Mesenchymal stem cell (in vitro differentiated cells and primary cell): ENCODE data around the gene SLC66A2.
"Not testable (repeated sequence)": the region's sequence is repeated elsewhere in the genome, so short reads cannot be mapped to it uniquely, and the experiment has no call there.

Experiments
- DNase-seq: peaks from one replicate; pipeline ENCODE4 v3.0.0-alpha.2; 2013
- H2AFZ ChIP-seq: one replicate; pipeline ENCODE4 v1.6.1; 2013; ENCODE audit warnings: low read depth, mild to moderate bottlenecking, control low read depth, inconsistent platforms, low read length, moderate library complexity
- H2AK5ac ChIP-seq: 2 replicates; pipeline ENCODE4 v1.6.1; 2013; ENCODE audit warnings: low read length, moderate library complexity, mild to moderate bottlenecking, inconsistent platforms; ENCODE audit not compliant: severe bottlenecking
- H2BK120ac ChIP-seq: one replicate; pipeline ENCODE4 v1.6.1; 2013; ENCODE audit warnings: low read depth, mild to moderate bottlenecking, inconsistent platforms, low read length, moderate library complexity
- H2BK12ac ChIP-seq, 2 experiments: one replicate each; pipeline ENCODE4 v1.6.1; 2013; ENCODE audit warnings: inconsistent platforms in 2 of 2, low read length in 2 of 2, mild to moderate bottlenecking in 2 of 2, moderate library complexity in 2 of 2, control low read depth in 1 of 2
- H2BK15ac ChIP-seq: one replicate; pipeline ENCODE4 v1.6.1; 2013; ENCODE audit warnings: mild to moderate bottlenecking, low read depth, inconsistent platforms; ENCODE audit not compliant: poor library complexity, severe bottlenecking
- H2BK5ac ChIP-seq: 2 replicates; pipeline ENCODE4 v1.6.1; 2013; ENCODE audit warnings: low read depth, mild to moderate bottlenecking, low read length, control low read depth, inconsistent platforms; ENCODE audit not compliant: poor library complexity, severe bottlenecking
- H3K14ac ChIP-seq, 2 experiments: one replicate each; pipeline ENCODE4 v1.6.1; 2013; ENCODE audit warnings: inconsistent platforms in 2 of 2, low read length in 2 of 2, control low read depth in 1 of 2, mild to moderate bottlenecking in 1 of 2, moderate library complexity in 1 of 2
- H3K18ac ChIP-seq, 2 experiments: one replicate each; pipeline ENCODE4 v1.6.1; 2013; ENCODE audit warnings: inconsistent platforms in 2 of 2, low read length in 2 of 2, control low read depth in 1 of 2, low read depth in 1 of 2, mild to moderate bottlenecking in 1 of 2
- H3K23ac ChIP-seq, 2 experiments: one replicate each; pipeline ENCODE4 v1.6.1; 2013; ENCODE audit warnings: inconsistent platforms in 2 of 2, low read length in 2 of 2, mild to moderate bottlenecking in 2 of 2, moderate library complexity in 2 of 2, control low read depth in 1 of 2
- H3K27ac ChIP-seq: 2 replicates; pipeline ENCODE4 v1.5.1; 2013; ENCODE audit warnings: mild to moderate bottlenecking, moderate library complexity, low read length, control low read depth, inconsistent platforms; ENCODE audit not compliant: poor library complexity, severe bottlenecking
- H3K27me3 ChIP-seq, 2 experiments: 2 replicates each; pipeline versions ENCODE4 v1.6.1 to v1.7.0; 2013; ENCODE audit warnings: low read length in 2 of 2, mild to moderate bottlenecking in 2 of 2, moderate library complexity in 2 of 2, control low read depth in 1 of 2, inconsistent platforms in 1 of 2; ENCODE audit not compliant: control insufficient read depth in 1 of 2, insufficient read depth in 1 of 2
- H3K36me3 ChIP-seq, 2 experiments: 2 replicates each; pipeline versions ENCODE4 v1.6.1 to v1.7.0; 2013; ENCODE audit warnings: low read length in 2 of 2, control low read depth in 1 of 2, inconsistent platforms in 1 of 2, low read depth in 1 of 2, mild to moderate bottlenecking in 1 of 2; ENCODE audit not compliant: insufficient read depth in 2 of 2, control insufficient read depth in 1 of 2
- H3K4ac ChIP-seq, 2 experiments: one replicate each; pipeline ENCODE4 v1.6.1; 2013; ENCODE audit warnings: inconsistent platforms in 2 of 2, low read length in 2 of 2, mild to moderate bottlenecking in 2 of 2, moderate library complexity in 2 of 2, control low read depth in 1 of 2, low read depth in 1 of 2
- H3K4me1 ChIP-seq: 2 replicates; pipeline ENCODE4 v1.6.1; 2013; ENCODE audit warnings: low read depth, low read length, control low read depth; ENCODE audit not compliant: control insufficient read depth, insufficient read depth
- H3K4me2 ChIP-seq: 2 replicates; pipeline ENCODE4 v1.6.1; 2013; ENCODE audit warnings: low read length, mild to moderate bottlenecking, inconsistent platforms; ENCODE audit not compliant: poor library complexity, severe bottlenecking
- H3K4me3 ChIP-seq, 2 experiments: 2 replicates each; pipeline versions ENCODE4 v1.5.1 to v1.7.0; 2013; ENCODE audit warnings: low read length in 2 of 2, mild to moderate bottlenecking in 2 of 2, control low read depth in 1 of 2, low read depth in 1 of 2; ENCODE audit not compliant: insufficient read depth in 1 of 2
- H3K79me1 ChIP-seq: replicated peaks from 2 replicates; pipeline ENCODE4 v1.6.1; 2013; ENCODE audit warnings: mild to moderate bottlenecking, control low read depth, low read length, inconsistent platforms; ENCODE audit not compliant: poor library complexity, severe bottlenecking
- H3K9ac ChIP-seq: 2 replicates; pipeline ENCODE4 v1.7.0; 2013; ENCODE audit warnings: mild to moderate bottlenecking, low read length, moderate library complexity
- H3K9me3 ChIP-seq: 2 replicates; pipeline ENCODE4 v1.7.0; 2013; ENCODE audit warnings: mild to moderate bottlenecking, low read length; ENCODE audit not compliant: control insufficient read depth
- H4K8ac ChIP-seq: one replicate; pipeline ENCODE4 v1.6.1; 2013; ENCODE audit warnings: inconsistent platforms, mild to moderate bottlenecking, low read length, moderate library complexity
- H4K91ac ChIP-seq: one replicate; pipeline ENCODE4 v1.6.1; 2013; ENCODE audit warnings: mild to moderate bottlenecking, low read length, inconsistent platforms
- WGBS: methylation state at CpG from one replicate; pipeline ENCODE4 v1.1.7; 2013; ENCODE audit warnings: mixed read lengths; 5-methylcytosine and 5-hydroxymethylcytosine counted together

Gene SLC66A2

GRCh38 chr18:79878246-79878645, 73.2 kb downstream of the SLC66A2 start:
- not testable (repeated sequence) for H4K8ac ChIP-seq, H3K9me3 ChIP-seq, H3K18ac ChIP-seq, H3K4me1 ChIP-seq, H2BK15ac ChIP-seq, H2BK5ac ChIP-seq, H2BK120ac ChIP-seq, H2BK12ac ChIP-seq, H3K4me2 ChIP-seq, H3K4me3 ChIP-seq, H3K36me3 ChIP-seq, H2AK5ac ChIP-seq, H3K79me1 ChIP-seq, H3K4ac ChIP-seq, H2AFZ ChIP-seq, H4K91ac ChIP-seq, H3K14ac ChIP-seq, H3K9ac ChIP-seq, DNase-seq, H3K23ac ChIP-seq, H3K27ac ChIP-seq
- 88% methylated on average over 15 of the region's 25 CpGs for WGBS
- H3K27me3 ChIP-seq, result peaks cover 0 to 41% of the 10 kb centered on the region in 2 experiments

GRCh38 chr18:79877163-79878091, 74.0 kb downstream of the SLC66A2 start:
- H3K4ac ChIP-seq, result no peak overlapping the region
- no peak overlapping the region for H3K9ac ChIP-seq
- H3K27ac ChIP-seq, result no peak overlapping the region
- no peak overlapping the region for H4K91ac ChIP-seq
- H3K4me1 ChIP-seq, result peaks cover 1% of the 10 kb centered on the region
- H3K9me3 ChIP-seq, result peaks cover 7% of the 10 kb centered on the region
- no peak overlapping the region for H2BK120ac ChIP-seq
- H3K4me3 ChIP-seq, result no peak overlapping the region
- no peak overlapping the region for H2BK15ac ChIP-seq
- H3K23ac ChIP-seq, result no peak overlapping the region
- no peak overlapping the region for H4K8ac ChIP-seq
- H2AFZ ChIP-seq, result no peak overlapping the region
- H3K14ac ChIP-seq, result no peak overlapping the region
- WGBS, result 78% methylated on average over 36 of the region's 38 CpGs
- H3K36me3 ChIP-seq, result no peaks in the 10 kb centered on the region
- H2BK5ac ChIP-seq, result no peak overlapping the region
- no peak overlapping the region for H2AK5ac ChIP-seq
- H3K79me1 ChIP-seq, result no peaks in the 10 kb centered on the region
- H3K27me3 ChIP-seq, result peaks cover 0 to 47% of the 10 kb centered on the region in 2 experiments
- H2BK12ac ChIP-seq, result no peak overlapping the region
- no peak overlapping the region for H3K18ac ChIP-seq
- H3K4me2 ChIP-seq, result no peak overlapping the region
- no peak for DNase-seq

- H3K79me1 ChIP-seq, result no peaks in the 10 kb centered on the region
- no peak overlapping the region for H2AK5ac ChIP-seq
- no peak overlapping the region for H3K23ac ChIP-seq
- no peak overlapping the region for H4K8ac ChIP-seq
- 89% methylated on average over 16 of the region's 16 CpGs for WGBS
- no peak overlapping the region for H3K4me3 ChIP-seq
- H3K4me2 ChIP-seq, result no peak overlapping the region
- H2BK12ac ChIP-seq, result no peak overlapping the region
- no peaks in the 10 kb centered on the region for H3K36me3 ChIP-seq
- no peak overlapping the region for H3K27ac ChIP-seq
- H2BK120ac ChIP-seq, result no peak overlapping the region
- no peak overlapping the region for H3K14ac ChIP-seq
- H2BK5ac ChIP-seq, result no peak overlapping the region
- H2BK15ac ChIP-seq, result no peak overlapping the region
- H4K91ac ChIP-seq, result no peak overlapping the region
- H3K4me1 ChIP-seq, result peaks cover 1% of the 10 kb centered on the region
- H3K18ac ChIP-seq, result no peak overlapping the region
- no peak for DNase-seq
- peaks cover 0 to 51% of the 10 kb centered on the region in 2 experiments for H3K27me3 ChIP-seq
- peaks cover 7% of the 10 kb centered on the region for H3K9me3 ChIP-seq
- no peak overlapping the region for H3K9ac ChIP-seq
- no peak overlapping the region for H3K4ac ChIP-seq
- no peak overlapping the region for H2AFZ ChIP-seq
These were observed 75.0 kb downstream of the SLC66A2 start for GRCh38 chr18:79876497-79876896.

GRCh38 chr18:79875931-79876461, 75.5 kb downstream of the SLC66A2 start:
- H2BK12ac ChIP-seq, result no peak overlapping the region
- no peak overlapping the region for H3K4me2 ChIP-seq
- no peak overlapping the region for H4K8ac ChIP-seq
- H3K4me3 ChIP-seq, result no peak overlapping the region
- H3K36me3 ChIP-seq, result no peaks in the 10 kb centered on the region
- peaks cover 0 to 54% of the 10 kb centered on the region in 2 experiments for H3K27me3 ChIP-seq
- H2BK5ac ChIP-seq, result no peak overlapping the region
- H3K14ac ChIP-seq, result no peak overlapping the region
- no peak overlapping the region for H2AFZ ChIP-seq
- no peak overlapping the region for H2AK5ac ChIP-seq
- H3K9ac ChIP-seq, result no peak overlapping the region
- H3K4ac ChIP-seq, result no peak overlapping the region
- no peak overlapping the region for H3K27ac ChIP-seq
- no peak overlapping the region for H4K91ac ChIP-seq
- DNase-seq, result no peak
- H3K18ac ChIP-seq, result no peak overlapping the region
- H3K9me3 ChIP-seq, result peaks cover 7% of the 10 kb centered on the region
- no peak overlapping the region for H3K23ac ChIP-seq
- peaks cover 1% of the 10 kb centered on the region for H3K4me1 ChIP-seq
- no peak overlapping the region for H2BK15ac ChIP-seq
- no peaks in the 10 kb centered on the region for H3K79me1 ChIP-seq
- H2BK120ac ChIP-seq, result no peak overlapping the region
- 80% methylated on average over 23 of the region's 23 CpGs for WGBS
